Panc1 (cell line): ENCODE measurements around the gene KAZN. TPM values are rescaled to one million over a fixed set of nuclear protein-coding genes. Genes with fewer than 3 reads are reported as not detected.

ENCODE experiments used
- ATAC-seq: fragments of 200-7000 bp; cut with Tn5 transposase; 2 replicates; pipeline ENCODE4 v1.9.1; 2020; ENCODE audit warnings: mild to moderate bottlenecking, moderate library complexity
- BruUV-seq: library from RNA; stranded (reverse); fragments of 400-500 nt; replicated peaks from 2 replicates; lab custom pipeline; 2021; lab: Mats Ljungman, UMichigan
- CTCF ChIA-PET: fragments of 300-600 bp; sonication (Branson Sonifier 250); formaldehyde crosslinking; loops from one replicate; lab custom pipeline; 2022; ENCODE audit warnings: antibody characterized with exemption; lab: Charles Lee
- POLR2A ChIA-PET: fragments of 300-600 bp; sonication (Branson Sonifier 250); formaldehyde crosslinking; loops from one replicate; lab custom pipeline; 2022; ENCODE audit warnings: antibody characterized with exemption; lab: Charles Lee
- DNase-seq: peaks from one replicate; pipeline ENCODE4 v3.0.0-alpha.2; 2010; ENCODE audit warnings: low read depth, low spot score
- H3K27ac ChIP-seq: 2 replicates; pipeline ENCODE4 v1.5.1; 2011; ENCODE audit warnings: mild to moderate bottlenecking, low read length, inconsistent platforms
- H3K27me3 ChIP-seq: fragments of 200-500 bp; sonication (Bioruptor generic); 2 replicates; pipeline ENCODE4 v1.6.0; 2014; ENCODE audit warnings: low read length, inconsistent platforms; ENCODE audit not compliant: control insufficient read depth, insufficient read depth
- H3K36me3 ChIP-seq: fragments of 200-500 bp; sonication (Bioruptor generic); 2 replicates; pipeline ENCODE4 v1.5.1; 2014; ENCODE audit warnings: inconsistent platforms, mild to moderate bottlenecking, low read length, moderate library complexity; ENCODE audit not compliant: control insufficient read depth, insufficient read depth
- H3K4me1 ChIP-seq: 2 replicates; pipeline ENCODE4 v1.5.1; 2011; ENCODE audit warnings: inconsistent platforms, mild to moderate bottlenecking, low read length, moderate library complexity; ENCODE audit not compliant: control insufficient read depth, insufficient read depth
- H3K4me3 ChIP-seq, 2 experiments: 2 replicates each; pipeline ENCODE4 v1.5.1; 2011 to 2012; ENCODE audit warnings: low read depth in 2 of 2, low read length in 2 of 2, mild to moderate bottlenecking in 2 of 2, inconsistent platforms in 1 of 2, moderate library complexity in 1 of 2
- H3K9me3 ChIP-seq: fragments of 200-500 bp; sonication (Bioruptor generic); 2 replicates; pipeline ENCODE4 v1.5.1; 2014; ENCODE audit warnings: low read depth, mild to moderate bottlenecking, inconsistent platforms, low read length, moderate library complexity; ENCODE audit not compliant: control insufficient read depth, insufficient read depth
- CTCF ChIP-seq: fragments of 450-650 bp; IDR thresholded peaks from 2 replicates; pipeline ENCODE4 v1.5.1; 2017; ENCODE audit warnings: mild to moderate bottlenecking
- POLR2AphosphoS5 ChIP-seq: IDR thresholded peaks from 2 replicates; pipeline ENCODE4 v1.6.1; 2012; ENCODE audit warnings: mild to moderate bottlenecking, low read depth, low read length, moderate library complexity
- REST ChIP-seq, 2 experiments: IDR thresholded peaks; 2 replicates each; pipeline ENCODE4 v1.6.1; 2011 to 2012; ENCODE audit warnings: low read depth in 2 of 2, control low read depth in 1 of 2, low read length in 1 of 2, mild to moderate bottlenecking in 1 of 2, moderate library complexity in 1 of 2; ENCODE audit not compliant: insufficient read depth in 1 of 2
- SIN3A ChIP-seq: IDR thresholded peaks from 2 replicates; pipeline ENCODE4 v1.6.1; 2012; ENCODE audit warnings: low read depth, mild to moderate bottlenecking, low read length, moderate library complexity, borderline replicate concordance; ENCODE audit not compliant: insufficient read depth
- TCF7L2 ChIP-seq: IDR thresholded peaks from 2 replicates; pipeline ENCODE4 v1.6.1; 2011; ENCODE audit warnings: mild to moderate bottlenecking, low read depth, low read length, inconsistent platforms
- in situ Hi-C: cut with HindIII; loops from 2 replicates; pipeline ENCODE4 v1.10.0; 2016; ENCODE audit warnings: low sequenced_read_pairs, low pct_unique_long_range_greater_than_20kb
- intact Hi-C: fragments of 100-400 bp; cut with micrococcal nuclease; formaldehyde crosslinking; loops from one replicate; pipeline ENCODE4 v1.10.0; 2022; ENCODE audit not compliant: unreplicated experiment
- total RNA-seq: library from RNA; stranded (reverse); gene quantifications from one replicate; pipeline ENCODE4 v1.2.1, GENCODE V29; 2021; ENCODE audit not compliant: unreplicated experiment

Gene KAZN
- total RNA-seq, 1 experiment from 2014 or later, result 6.6 TPM

- no peak overlapping the region for H3K27ac ChIP-seq
- no peaks in the 10 kb centered on the region for H3K9me3 ChIP-seq
- CTCF ChIA-PET, result no interaction called here
- ATAC-seq (no peak), DNase-seq (no peak)
- POLR2A ChIA-PET, result no interaction called here
- intact Hi-C loops (no loop called here), in situ Hi-C loops (no loop called here)
- no peaks in the 10 kb centered on the region for H3K36me3 ChIP-seq
- TF ChIP-seq REST (IDR thresholded peaks at IDR 0.05; ENCODE audit: insufficient read depth in 1 of 2, low read depth in 2 of 2, low read length in 1 of 2) (no peak), TCF7L2 (no peak), POLR2AphosphoS5 (no peak), SIN3A (no peak), CTCF (no peak)
- no peaks in the 10 kb centered on the region for H3K4me1 ChIP-seq
- no peak overlapping the region for H3K4me3 ChIP-seq
- BruUV-seq, result no TSS peak
- no peaks in the 10 kb centered on the region for H3K27me3 ChIP-seq
Measured at GRCh38 chr1:14997646-14998276, 399.3 kb downstream of the KAZN start.

- no peaks in the 10 kb centered on the region for H3K4me1 ChIP-seq
- H3K36me3 ChIP-seq, result no peaks in the 10 kb centered on the region
- ChIA-PET CTCF (no interaction called here), POLR2A (no interaction called here)
- intact Hi-C loops (no loop called here), in situ Hi-C loops (no loop called here)
- ATAC-seq (no peak), DNase-seq (no peak)
- no peaks in the 10 kb centered on the region for H3K27me3 ChIP-seq
- no peak for TF ChIP-seq SIN3A
- no peaks in the 10 kb centered on the region for H3K9me3 ChIP-seq
- no peak overlapping the region for H3K27ac ChIP-seq
- BruUV-seq, result no TSS peak
- no peak overlapping the region for H3K4me3 ChIP-seq
Measured at GRCh38 chr1:14999441-14999840, 401.0 kb downstream of the KAZN start.

GRCh38 chr1:15000030-15000429 lies 401.5 kb downstream of the KAZN start:
- Histone ChIP-seq H3K4me1 (no peaks in the 10 kb centered on the region), H3K4me3 (no peak overlapping the region), H3K36me3 (no peaks in the 10 kb centered on the region), H3K27me3 (no peaks in the 10 kb centered on the region), H3K27ac (no peak overlapping the region), H3K9me3 (no peaks in the 10 kb centered on the region)
- no TSS peak for BruUV-seq
- POLR2A ChIA-PET, result no interaction called here
- no peak for DNase-seq
- TF ChIP-seq CTCF, result no peak
- no peak for TF ChIP-seq REST (IDR thresholded peaks at IDR 0.05; ENCODE audit: insufficient read depth in 1 of 2, low read depth in 2 of 2, low read length in 1 of 2)
- no peak for TF ChIP-seq POLR2AphosphoS5
- no peak for TF ChIP-seq TCF7L2
- no peak for TF ChIP-seq SIN3A
- ATAC-seq, result no peak
- CTCF ChIA-PET, result no interaction called here
- in situ Hi-C loops, result no loop called here
- intact Hi-C loops, result no loop called here
